COLO829 (cell line): ENCODE data around the gene ZGLP1.

Experiments used
- DNase-seq: peaks from one replicate; pipeline ENCODE4 v3.0.0; 2012; ENCODE audit warnings: low spot score

The ZGLP1 gene

DNA sequence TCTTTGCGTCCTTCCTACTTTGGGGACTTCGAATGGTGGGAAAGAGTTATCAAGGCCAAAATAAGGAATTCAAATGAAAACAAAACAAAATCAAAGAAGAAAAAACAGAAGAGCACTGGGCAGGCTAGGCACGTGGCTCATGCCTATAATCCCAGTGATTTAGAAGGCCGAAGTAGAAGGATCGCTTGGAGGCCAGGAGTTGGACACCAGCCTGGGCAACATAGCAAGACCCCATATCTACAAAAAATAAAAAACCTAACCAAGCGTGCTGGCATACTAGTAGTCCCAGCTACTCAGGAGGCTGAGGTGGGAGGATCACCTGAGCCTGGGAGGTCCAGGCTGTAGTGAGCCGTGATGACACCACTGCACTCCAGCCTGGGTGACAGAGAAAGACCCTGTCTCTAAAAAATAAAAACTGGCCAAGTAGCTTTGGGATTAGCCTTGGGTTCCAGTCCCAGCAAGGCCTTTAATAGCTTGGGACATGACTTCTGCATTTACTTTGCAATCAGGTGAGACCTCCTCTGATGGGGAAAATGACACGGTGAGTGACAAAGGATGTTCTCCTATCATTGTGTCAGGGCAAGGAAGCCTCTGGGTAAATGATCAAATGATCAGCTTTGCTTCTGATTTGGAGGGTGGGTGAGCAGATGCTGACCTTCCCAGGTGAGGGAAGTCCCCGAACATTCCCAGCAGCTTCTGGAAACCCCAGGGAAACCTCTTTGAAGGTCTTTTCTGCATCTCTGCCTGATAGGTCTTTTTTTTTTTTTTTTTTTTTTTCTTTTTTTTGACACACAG lies 31.6 kb downstream of the ZGLP1 start:
- no peak for DNase-seq

- no peak for DNase-seq
These were observed 35.0 kb downstream of the ZGLP1 start for GRCh38 chr19:10274589-10274988.

DNA sequence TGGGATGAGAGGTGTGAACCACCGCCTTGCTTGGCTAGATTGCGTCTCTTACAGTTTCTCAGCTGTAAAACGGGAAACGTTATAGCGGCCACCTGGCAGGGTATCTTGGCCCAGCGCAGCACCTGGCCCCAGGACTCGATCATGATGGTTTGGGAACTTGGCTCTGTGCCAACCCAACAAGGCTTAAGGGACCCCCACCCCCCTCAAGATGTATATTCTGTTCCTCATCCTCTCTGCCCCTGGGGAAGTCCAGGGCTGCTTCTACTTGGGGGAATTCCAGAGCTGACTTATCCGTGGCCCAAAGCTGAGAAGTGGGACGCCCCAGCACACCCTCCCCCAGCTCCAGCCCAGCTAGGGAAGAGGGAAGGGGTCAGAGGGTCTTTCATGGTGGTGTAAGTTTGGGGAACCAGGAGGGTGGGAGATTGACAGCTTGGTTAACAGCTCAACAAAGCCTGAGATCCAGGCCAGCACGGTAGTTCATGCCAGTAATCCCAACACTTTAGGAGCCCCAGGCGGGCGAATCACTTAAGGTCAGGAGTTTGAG lies 38.0 kb downstream of the ZGLP1 start:
- DNase-seq = no peak

GRCh38 chr19:10270616-10271394 lies 38.8 kb downstream of the ZGLP1 start, which contains the start of gene ICAM1:
Gene ICAM1 (plus strand): TSS chr19:10271120. CDS start chr19:10271160, 40 bp downstream.
- peak; percentile 68 for DNase-seq

GRCh38 chr19:10270180-10270615 lies 39.4 kb downstream of the ZGLP1 start:
- DNase-seq = no peak

DNA sequence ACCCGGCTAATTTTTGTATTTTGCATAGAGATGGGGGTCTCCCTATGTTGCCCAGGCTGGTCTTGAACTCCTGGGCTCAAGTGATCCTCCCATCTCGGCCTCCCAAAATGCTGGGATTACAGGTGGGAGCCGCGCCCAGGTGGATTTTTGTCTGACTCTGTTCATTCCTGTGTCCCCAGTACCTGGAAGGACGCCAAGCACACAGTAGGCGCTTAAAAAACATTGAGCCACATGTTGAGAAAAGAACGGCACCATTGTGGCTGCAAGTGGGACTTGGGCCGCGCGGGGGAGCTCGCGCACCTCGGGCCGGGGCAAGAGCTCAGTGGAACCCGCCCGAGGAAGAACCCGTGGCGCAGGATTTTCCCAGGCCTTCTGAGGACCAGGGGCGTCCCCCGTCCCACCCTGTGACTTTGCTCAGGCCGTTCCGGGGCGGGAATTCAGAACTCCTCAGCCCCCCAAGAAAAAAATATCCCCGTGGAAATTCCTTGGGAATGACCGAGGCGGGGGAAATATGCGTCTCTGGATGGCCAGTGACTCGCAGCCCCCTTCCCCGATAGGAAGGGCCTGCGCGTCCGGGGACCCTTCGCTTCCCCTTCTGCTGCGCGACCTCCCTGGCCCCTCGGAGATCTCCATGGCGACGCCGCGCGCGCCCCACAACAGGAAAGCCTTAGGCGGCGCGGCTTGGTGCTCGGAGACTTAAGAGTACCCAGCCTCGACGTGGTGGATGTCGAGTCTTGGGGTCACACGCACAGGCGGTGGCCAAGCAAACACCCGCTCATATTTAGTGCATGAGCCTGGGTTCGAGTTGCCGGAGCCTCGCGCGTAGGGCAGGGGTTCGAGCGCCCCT lies 40.1 kb downstream of the ZGLP1 start:
- DNase-seq = peak; percentile 62

DNA sequence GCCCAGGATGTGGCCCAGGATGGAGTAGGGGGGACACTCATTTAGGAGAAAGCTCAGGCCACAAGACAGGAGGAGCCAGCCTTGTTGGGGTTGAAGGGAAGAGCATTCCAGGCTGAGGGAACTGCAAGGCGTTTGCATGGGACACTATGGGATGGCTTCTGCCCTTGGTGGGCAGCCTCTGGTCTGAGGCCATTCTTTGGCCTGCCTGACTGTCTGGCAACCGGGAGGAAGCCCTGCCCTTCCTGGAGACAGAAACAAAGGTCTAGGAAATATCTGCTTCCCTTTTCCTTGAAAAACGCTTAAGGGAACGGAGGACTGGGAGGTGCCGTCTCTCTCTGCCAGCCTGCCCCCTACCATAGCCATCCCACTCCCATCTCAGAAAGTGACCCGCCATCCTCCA lies 41.5 kb downstream of the ZGLP1 start:
- no peak for DNase-seq

DNA sequence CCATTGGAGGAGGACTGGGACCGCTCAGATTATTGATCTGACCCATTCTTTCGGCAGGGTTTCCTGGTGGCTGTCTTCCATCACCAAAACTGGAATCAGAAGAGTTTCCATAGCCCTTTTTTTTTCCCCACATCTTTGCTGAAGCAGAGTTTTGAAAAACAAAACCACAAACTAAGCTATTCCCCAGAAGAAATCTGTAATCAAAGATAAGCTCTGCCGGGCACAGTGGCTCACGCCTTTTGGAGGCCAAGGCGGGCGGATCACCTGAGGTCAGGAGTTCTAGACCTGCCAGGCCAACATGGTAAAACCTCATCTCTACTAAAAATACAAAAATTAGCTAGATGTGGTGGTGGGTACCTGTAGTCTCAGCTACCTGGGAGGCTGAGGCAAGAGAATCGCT lies 42.9 kb downstream of the ZGLP1 start:
- no peak for DNase-seq

DNA sequence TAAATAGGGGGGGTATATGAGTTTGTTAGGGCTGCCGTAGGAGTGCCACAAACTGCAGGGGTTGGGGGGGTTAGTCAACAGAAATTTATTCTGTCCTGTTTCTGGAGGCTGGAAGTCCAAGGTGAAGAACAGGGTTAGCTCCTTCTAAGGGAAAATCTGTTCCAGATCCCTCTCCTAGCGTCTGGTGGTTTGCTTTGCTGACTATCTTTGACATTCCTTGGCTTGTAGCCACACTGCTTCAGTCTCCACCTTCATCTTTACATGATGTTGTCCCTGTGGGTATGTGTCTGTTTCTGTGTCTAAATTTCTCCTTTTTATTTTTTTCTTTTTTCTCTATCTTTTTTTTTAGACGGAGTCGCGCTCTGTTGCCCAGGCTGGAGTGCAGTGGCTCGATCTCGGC lies 46.8 kb downstream of the ZGLP1 start:
- no peak for DNase-seq

GRCh38 chr19:10260141-10260584 lies 49.5 kb downstream of the ZGLP1 start:
- no peak for DNase-seq

DNA sequence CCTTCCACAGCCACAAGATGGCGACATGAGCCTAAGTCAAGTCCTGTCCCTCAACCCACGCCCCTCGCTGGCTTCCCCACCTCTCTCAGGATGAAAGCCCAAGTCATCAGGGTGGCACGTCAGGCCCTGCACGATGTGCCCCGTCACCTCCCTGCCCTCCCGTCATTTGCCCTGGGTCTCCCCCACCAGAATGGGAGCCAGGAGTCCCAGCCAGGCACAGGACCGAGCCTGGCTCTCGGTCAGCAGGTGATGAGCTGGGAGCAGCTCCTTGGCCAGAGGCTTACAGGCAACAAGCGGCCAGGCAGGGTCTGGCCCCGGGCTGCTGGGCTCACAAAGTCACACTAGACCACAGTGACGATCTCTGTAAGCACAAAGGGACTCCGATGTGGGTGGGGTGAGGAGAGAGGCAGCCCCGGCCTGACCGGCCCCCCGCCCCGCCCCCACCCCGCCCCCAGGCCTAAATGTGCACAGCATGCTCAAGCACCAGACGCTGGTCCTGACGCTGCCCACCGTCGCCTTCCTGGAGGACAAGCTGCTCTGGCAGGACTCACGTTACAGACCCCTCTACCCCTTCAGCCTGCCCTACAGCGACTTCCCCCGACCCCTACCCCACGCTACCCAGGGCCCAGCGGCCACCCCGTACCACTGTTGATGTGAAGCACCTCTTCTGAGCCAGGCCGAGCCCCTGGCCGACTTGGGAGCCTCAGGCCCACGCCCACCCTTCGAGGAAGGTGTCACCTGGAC lies 50.3 kb downstream of the ZGLP1 start:
- peak; percentile 47 for DNase-seq

DNA sequence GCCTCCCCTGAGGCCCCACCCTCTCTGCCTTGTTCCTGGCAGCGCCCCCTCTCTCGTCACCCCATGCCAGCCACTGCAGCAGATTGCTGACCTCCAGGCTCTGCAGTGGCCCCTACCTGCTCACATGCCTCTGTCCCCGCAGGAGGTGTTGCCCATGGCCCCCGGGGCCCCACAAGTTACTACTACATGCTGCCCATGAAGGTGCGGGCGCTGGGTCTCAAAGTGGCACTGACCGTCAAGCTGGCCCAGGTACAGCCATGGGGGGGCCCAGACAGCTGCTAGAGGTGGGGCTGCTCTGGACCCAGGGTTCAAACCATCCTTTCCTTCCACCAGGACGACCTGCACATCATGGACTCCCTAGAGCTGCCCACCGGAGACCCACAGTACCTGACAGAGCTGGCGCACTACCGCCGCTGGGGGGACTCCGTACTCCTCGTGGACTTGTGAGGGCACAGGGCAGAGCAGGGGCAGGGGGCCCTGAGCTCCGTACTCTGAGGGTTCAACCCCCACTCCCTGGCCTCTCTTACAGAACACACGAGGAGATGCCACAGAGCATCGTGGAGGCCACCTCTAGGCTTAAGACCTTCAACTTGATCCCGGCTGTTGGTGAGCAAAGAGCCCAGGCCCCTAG lies 51.4 kb downstream of the ZGLP1 start:
- no peak for DNase-seq

- DNase-seq = no peak
These were observed 52.5 kb downstream of the ZGLP1 start for GRCh38 chr19:10256970-10257615.

GRCh38 chr19:10256551-10256950 lies 53.1 kb downstream of the ZGLP1 start:
- DNase-seq = no peak

- DNase-seq = no peak
These were observed 54.3 kb downstream of the ZGLP1 start for GRCh38 chr19:10255358-10255757.
